HG03432 (cell line): Measurements from ENCODE around the gene DPP6.

Source experiments
- ATAC-seq: cut with Tn5 transposase; IDR thresholded peaks from one replicate; pipeline ENCODE4 v1.9.1; 2021; ENCODE audit warnings: mild to moderate bottlenecking, moderate library complexity; ENCODE audit not compliant: unreplicated experiment

The DPP6 gene

GRCh38 chr7:154783281-154783909 lies 731.2 kb downstream of the DPP6 start:
- no peak for ATAC-seq

GRCh38 chr7:154785898-154786297 lies 733.7 kb downstream of the DPP6 start:
- no peak for ATAC-seq

- ATAC-seq, result no peak
These were observed 737.2 kb downstream of the DPP6 start for GRCh38 chr7:154789404-154789803.

- ATAC-seq, result no peak
These were observed 739.4 kb downstream of the DPP6 start for GRCh38 chr7:154791611-154792010.

- ATAC-seq, result no peak
These were observed 740.3 kb downstream of the DPP6 start for GRCh38 chr7:154792436-154793055.

GRCh38 chr7:154794147-154794780 lies 742.1 kb downstream of the DPP6 start:
- peak; percentile 71 for ATAC-seq

GRCh38 chr7:154795014-154795413 lies 742.8 kb downstream of the DPP6 start:
- no peak for ATAC-seq

- no peak for ATAC-seq
These were observed 743.2 kb downstream of the DPP6 start for GRCh38 chr7:154795437-154795836.

GRCh38 chr7:154804449-154804848 lies 752.3 kb downstream of the DPP6 start:
- ATAC-seq, result no peak

- no peak for ATAC-seq
These were observed 759.8 kb downstream of the DPP6 start for GRCh38 chr7:154812027-154812426.

GRCh38 chr7:154817224-154817896 lies 765.2 kb downstream of the DPP6 start:
- ATAC-seq, result no peak

GRCh38 chr7:154827007-154827406 lies 774.8 kb downstream of the DPP6 start:
- no peak for ATAC-seq

GRCh38 chr7:154832557-154833138 lies 780.5 kb downstream of the DPP6 start:
- ATAC-seq, result peak; percentile 59

GRCh38 chr7:154836021-154836448 lies 783.8 kb downstream of the DPP6 start:
- no peak for ATAC-seq

GRCh38 chr7:154837087-154837486 lies 784.9 kb downstream of the DPP6 start:
- ATAC-seq, result no peak

GRCh38 chr7:154837622-154838021 lies 785.4 kb downstream of the DPP6 start:
- ATAC-seq, result peak; percentile 97

- ATAC-seq, result no peak
These were observed 787.9 kb downstream of the DPP6 start for GRCh38 chr7:154840086-154840485.

- no peak for ATAC-seq
These were observed 789.6 kb downstream of the DPP6 start for GRCh38 chr7:154841731-154842331.

- no peak for ATAC-seq
These were observed 790.4 kb downstream of the DPP6 start for GRCh38 chr7:154842591-154842990.

- peak; percentile 50 for ATAC-seq
These were observed 791.6 kb downstream of the DPP6 start for GRCh38 chr7:154843670-154844237.

GRCh38 chr7:154844499-154844898 lies 792.3 kb downstream of the DPP6 start:
- no peak for ATAC-seq
